HG03354 (cell line): ENCODE data around the gene STEAP4.

Experiments
- ATAC-seq: cut with Tn5 transposase; IDR thresholded peaks from one replicate; pipeline ENCODE4 v1.9.1; 2021; ENCODE audit warnings: mild to moderate bottlenecking; ENCODE audit not compliant: unreplicated experiment, poor library complexity, severe bottlenecking

STEAP4 gene

DNA sequence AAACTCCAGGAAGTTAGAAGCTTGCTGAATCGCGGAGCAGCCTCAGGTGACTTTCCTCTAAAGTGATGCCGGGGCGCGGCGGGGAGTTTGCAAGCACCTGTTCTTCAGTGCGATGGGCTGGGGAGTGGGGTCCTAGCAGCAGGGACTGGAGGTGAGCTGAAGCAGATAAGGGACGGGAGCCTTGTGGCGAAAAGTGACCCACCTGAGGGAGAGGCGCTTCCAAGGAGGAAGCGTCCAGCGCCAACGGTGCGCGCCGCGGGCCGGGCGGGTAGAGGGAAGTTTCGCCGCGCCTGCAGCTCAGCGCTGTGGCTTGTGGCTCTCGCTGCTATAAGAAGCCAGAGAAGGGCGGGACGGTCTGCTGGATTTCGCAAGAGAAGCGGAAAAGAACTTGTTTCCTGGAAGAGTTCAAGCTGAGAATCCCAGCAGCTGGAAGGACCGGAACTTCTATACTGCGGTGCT lies at the start of gene STEAP4:
STEAP4 (minus strand) TSS at position 305 of the 459 bp plus-strand sequence. CDS start 22,625 bp downstream, outside the sequence.
- no peak for ATAC-seq

DNA sequence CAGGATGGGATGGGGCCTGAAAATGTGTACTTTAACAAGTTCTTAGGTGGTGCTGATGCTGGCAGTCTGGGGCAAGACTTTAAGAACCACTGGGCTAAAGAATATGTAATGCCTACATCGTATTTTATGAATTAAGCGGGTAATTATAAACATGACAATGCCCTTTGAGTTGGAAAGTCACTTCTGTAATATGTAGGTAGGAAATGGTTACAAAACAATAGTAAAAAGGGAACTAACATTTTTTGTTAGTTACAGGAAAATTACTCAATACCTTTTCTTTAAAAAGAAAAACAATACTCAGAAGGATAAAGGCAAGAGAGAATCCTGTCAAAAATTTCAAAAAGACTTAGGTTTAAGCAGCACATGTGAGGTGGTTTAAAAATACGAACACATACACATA lies 48.3 kb upstream of the STEAP4 start:
- no peak for ATAC-seq

DNA sequence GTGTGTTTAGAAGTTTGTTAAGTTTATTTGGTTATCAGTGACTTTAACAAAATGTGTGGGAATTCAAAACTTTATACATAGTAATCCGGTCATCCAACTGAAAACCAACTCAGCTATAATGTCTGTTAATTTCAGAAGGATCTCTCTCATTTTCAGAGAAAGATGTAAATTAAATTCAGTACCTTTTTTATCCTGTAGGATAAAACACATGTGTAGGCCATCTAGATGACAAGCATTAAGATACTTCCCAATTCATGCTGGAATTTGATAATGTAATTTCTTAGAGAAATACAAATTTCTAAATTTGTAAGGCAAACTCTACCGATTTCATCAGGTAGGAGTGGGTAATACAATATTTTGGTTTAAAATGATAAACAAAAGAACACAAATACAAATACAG lies 43.4 kb upstream of the STEAP4 start:
- ATAC-seq = no peak

DNA sequence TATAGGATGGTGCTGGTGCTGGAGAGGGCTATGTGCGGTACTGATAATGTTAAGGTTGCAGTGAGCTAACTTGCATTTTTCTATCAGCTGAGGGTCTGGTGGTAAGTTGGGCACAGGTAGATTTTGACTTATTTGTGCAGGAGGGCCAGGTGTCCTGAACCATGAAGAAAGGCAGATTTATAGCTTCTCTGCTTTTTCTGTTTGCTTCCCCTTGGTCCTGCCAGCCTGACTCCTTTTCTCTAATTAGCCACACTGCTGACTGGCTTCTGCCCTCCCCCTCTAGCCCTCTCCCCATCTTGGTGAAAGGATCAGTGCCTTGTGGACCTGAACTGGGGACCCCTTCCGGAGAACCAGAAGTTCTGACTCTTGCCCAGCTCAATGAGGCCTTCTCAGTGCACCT lies 40.8 kb upstream of the STEAP4 start:
- ATAC-seq = no peak

DNA sequence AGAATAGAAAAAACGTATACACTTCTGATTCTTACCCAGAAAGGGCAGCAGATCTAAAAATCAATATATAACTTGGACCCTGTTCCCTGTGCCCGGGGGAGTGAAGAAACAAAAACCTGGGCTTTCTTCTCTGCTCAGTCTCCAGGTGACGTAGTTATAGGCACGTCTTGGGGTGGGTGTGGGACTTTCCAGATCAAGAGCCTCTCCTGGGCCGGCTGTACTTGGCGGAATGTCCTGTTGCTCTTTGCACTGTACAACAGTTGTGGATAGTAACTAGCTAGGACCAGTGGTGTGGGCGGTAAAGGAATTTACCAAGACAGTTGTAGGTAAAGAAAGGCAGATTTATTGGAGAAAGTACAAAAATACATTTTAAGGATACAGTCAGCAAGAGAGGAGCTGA lies 40.4 kb upstream of the STEAP4 start:
- no peak for ATAC-seq

DNA sequence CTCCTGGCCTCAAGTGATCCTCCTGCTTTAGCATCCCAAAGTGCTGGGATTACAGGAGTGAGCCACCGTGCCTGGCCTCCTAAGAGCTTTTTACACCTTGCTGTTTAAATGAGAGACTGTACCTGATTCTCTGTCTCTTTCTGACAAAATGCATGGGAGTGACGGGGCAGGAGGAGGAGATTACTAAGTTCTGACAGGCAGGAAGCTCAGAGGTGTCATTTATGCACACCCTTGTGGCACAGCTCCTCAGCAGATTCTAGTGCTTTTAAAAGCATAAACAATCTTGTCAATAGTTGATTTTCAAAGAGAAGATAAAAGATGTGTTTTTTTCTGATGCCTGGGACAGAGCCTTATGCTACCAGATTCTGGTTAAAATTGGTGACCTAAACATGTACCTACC lies 39.7 kb upstream of the STEAP4 start:
- ATAC-seq = no peak

DNA sequence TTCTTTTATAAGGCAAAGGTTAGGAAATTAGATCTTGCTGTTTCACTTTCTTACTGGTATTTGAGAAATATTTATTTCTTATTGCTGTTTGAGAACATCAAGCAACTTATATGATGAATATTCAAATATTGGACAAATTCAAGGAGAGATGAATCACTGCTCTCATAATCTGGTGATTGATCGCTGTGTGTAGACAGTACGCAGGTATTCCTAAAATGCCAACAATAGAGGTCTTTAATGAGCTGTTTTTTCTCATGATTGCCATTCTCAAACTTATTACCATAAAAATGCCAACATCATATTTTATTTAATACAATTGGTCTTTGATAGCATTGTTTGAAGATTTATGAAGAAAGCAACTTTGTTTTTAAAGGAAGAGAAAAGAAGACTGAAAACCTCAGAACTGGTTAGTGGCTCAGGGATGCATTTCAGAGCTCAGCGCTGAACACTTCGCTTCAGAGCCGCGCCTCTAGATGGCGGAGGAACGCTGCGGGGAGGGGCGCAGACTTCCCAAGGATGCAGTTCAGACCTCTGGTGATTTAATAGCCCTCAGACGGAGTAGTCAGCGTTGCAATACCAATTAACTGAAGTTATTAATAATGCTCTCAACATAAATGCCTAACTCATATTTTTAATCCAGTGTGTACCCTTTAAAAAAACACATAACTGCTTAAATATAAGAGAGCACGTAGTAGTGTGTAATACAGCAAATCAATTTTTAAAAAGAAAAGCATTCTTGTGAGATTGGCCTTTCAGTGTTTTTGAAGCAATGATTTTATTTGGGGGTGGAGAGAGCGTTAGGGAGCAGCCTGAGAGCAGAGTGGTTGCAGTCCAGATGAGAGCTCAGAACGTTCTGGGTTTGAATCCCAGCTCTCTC lies 38.5 kb upstream of the STEAP4 start:
- peak; percentile 69 for ATAC-seq

DNA sequence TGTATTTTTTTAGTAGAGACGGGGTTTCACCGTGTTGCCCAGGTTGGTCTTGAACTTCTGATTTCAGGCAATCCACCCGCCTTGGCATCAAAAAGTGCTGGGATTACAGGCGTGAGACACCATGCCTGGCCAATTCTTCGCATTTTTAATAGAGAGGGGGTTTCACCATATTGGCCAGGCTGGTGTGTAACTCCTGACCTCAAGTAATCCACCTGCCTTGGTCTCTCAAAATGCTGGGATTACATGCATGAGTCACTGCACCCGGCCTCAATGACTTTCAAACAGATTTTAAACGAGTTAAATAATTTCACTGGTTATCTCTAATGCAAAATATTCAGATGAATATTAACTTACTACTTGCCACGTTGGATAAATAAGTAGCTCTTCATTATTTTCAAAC lies 37.6 kb upstream of the STEAP4 start:
- no peak for ATAC-seq

DNA sequence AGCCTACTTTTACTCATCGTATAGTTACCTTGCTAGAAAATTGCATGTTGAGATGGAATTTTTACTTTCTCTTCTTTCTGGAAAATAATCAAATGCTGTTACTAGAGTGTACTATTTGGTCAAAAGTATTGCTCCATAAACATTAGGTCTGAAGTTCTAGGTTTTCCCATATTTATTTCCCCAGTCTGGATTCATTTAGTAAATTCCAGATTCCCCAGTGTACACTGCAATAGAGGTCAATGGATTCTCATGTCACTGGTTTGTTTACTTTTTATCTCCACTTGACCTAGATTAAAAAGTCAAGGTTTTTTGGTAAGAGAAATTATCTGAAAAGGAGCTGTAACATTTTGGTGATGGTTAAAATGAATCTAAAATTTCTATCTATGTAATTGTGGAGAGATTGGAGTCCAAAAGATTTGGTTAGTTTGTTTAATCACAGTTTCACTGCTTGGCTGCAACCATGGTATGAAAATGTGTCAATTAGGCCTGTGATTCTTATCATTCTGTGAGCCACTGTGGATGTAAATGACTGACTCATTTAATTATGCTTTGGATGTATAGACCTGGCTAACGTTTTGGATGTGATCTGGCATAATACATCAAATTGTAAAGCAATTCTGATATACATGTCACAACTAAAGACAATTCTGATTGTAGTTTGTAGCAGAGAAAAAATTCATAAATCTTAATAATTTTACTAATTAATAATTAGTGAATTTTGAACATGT lies 32.7 kb upstream of the STEAP4 start:
- ATAC-seq = no peak

DNA sequence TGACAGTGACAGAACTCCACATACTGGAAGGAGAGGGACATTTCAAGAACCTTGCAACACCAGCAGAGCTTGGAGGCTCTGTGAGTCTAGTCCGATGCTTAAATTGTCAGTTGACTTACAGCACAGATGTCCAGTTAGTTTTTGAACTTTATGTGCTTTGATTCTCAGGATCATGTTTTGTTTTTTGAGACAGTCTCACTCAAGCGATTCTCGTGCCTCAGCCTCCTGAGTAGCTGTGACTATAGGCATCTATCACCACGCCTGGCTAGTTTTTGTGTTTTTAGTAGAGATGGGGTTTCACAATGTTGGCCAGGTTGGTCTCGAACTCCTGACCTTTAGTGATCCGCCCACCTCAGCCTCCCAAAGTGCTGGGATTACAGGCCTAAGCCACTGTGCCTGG lies 31.8 kb upstream of the STEAP4 start:
- ATAC-seq = no peak

DNA sequence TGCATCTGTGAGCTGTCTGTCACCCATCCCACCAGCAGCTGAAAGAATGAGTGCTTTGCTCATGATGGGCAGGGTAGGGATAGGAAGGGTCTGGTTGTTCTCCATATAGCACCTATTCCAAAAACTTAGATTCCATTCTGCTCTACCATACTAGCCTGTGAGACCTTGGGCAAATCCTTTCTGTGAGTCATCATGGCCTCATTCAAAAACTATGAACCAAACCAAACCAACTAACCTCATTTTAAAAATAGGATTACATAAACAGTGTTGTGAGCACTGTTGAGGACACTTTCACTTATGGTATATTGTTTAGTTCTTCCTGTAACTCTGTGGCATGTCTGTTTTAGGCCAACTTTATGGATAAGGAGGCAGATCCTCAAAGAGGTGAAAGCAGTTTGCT lies 30.9 kb upstream of the STEAP4 start:
- no peak for ATAC-seq

DNA sequence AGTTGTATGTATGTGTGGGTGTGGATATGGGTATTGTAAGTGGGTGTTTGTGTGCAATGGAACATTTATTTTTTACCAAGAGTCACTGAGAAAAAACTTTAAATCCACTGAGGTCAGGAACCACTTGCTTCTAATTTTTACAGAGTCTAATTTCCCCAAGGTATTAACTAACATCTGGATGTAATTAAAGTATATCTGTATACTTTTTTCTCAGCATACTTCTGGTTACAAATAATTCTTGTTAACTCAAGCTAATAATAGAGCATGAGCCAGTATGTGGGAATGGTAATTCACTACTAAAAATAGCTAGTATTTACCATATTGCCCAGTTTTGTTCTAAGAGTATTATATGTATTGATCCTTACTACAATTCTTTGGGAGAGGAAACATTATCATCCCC lies 24.6 kb upstream of the STEAP4 start:
- no peak for ATAC-seq

DNA sequence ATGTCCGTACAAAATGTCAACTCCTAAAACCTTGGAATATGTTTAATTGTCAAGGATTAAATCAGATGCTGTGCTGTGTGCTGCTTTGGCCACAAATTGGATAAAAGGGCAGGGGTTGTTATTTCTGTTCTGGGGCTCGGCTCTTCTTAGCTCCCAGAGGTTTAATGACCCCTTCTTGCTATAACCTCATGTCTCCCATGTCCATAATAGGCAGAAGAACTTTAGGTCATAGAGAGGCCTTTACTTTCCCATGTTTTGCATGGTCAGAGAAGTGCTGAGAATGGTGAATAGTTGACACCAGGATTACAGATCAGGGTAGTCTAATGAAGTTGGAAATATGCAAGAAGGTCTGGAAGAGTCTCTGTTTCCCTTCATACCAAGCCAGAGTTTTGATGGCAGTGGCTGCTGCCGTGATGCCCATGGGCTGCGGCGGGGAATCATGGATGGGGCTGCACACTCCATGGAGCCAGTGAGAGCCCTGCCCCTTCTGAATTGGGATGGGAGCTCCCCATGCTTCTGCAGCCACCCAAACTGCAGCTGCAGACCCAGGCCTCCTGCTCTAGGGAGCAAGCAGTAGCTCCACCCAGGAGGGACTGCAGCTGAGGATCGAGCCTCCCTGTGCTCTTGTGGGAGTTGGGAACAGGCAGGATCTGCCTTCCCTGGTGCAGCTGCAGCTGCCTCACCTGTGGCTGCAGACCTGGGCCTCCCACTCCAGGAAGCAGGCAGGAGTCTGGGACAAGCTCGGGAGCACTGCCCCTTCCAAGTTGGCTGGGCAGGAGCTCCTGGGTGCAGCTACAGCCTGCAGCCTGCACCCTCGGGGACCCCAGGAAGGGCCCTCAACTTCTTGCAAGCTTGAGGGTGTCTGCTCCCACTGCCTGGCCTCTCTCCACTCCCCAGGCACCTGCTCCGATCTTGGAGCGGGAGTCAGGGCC lies 23.1 kb upstream of the STEAP4 start:
- no peak for ATAC-seq

DNA sequence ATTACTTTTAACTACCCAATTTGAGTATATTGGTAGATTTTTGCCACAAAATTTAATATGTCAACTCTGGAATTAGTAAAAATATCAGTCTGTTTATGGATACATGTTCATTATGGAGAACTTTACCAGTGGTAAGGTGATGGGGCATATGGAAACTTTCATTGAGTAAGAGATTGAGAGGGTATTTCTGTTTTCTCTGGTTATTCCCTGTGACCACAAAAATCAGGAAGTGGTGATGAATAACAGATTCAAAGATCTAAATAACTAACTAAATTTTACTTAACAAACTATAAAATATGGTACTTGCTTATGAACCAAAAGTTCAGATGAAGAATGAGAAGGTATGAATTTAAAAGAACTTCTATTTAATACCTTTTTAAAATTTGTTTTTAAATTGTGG lies 22.1 kb upstream of the STEAP4 start:
- peak; percentile 60 for ATAC-seq

DNA sequence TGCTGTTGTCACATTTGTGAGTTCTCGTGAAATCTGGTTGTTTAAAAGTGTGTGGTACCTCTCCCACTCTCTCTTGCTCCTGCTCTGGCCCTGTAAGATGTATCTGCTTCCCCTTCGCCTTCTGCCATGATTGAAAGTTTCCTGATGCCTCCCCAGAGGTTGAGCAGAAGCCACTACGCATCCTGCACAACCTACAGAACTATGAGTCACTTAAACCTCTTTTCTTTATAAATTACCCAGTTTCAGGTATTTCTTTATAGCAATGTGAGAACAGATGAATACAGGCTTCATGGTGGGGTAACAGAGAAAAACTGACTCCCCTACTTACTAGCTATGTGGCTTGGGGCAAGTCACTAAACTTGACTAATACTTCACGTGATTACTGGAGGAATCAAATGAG lies 18.0 kb upstream of the STEAP4 start:
- ATAC-seq = no peak

DNA sequence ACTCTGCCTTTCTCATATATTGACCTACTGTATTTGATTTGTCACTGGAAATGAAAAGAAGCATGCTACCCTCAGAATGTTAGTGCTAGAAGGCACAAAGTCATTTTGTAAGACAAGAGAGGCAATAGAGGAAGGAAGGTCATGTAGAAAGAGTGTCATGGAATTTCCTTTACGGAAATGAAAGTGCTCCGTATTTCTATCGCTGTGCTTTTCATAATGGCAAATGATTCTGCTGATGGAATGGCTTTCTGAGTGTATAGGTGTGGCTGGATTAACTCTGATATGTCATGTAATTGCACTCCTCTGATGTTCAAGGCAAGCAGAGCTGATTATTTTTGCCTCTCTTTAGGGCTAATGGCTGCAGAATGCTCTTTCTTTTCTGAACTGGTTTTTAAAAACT lies 15.5 kb upstream of the STEAP4 start:
- ATAC-seq = no peak

DNA sequence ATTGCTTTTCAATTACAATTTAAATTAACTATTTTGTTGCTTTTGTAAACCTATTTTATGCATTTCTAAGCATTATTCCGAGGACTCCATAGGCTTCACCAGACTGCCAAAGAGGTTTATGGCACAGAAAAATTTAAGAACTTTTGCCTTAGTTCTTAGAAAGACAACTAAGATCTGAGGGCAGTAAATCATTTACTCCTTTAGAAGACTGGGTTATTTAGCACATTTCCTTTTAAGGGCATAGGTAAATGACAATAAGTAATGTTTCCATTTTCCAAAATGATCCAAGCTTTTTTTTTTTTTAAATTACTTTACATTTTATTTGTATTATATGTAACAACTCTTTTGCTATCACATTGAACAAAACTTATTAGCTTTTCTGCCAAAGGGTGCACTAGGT lies 15.0 kb upstream of the STEAP4 start:
- peak; percentile 71 for ATAC-seq

DNA sequence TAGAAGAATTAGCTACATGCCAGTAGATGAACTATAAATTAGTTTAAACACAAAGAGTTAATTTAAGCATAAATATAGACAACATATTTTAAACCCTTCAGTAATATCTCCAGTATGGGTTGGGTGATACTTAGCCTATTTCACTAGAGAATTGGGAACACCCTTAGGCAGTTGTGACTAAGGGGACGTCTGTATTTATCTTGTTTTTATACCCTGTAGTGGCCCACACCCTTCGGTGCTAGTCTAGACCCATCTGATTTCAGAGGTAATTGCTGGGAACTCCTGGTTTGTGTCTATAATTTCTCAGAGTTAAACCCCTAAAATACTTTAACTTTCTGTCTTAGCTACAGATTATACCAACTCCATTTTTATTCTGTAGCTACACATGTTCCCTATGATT lies 11.5 kb upstream of the STEAP4 start:
- ATAC-seq = no peak

DNA sequence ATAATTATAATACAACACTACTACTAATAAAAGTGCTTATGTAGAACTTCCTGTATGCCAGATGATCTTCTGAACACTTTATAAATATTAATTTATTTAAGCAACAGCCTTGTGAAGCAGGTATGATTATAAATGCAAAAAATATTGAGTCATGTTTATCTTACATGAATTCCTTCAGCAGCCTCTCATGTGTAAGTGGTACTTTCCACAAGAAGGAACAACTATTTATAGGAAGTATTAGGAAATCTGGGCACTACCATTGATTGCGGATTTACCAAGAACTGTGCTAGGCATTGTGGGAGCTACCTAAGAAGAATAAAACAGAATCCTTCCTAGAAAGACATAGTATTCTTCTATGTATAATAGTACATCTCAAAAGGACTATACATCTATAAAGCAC lies 10.7 kb upstream of the STEAP4 start:
- ATAC-seq = no peak

DNA sequence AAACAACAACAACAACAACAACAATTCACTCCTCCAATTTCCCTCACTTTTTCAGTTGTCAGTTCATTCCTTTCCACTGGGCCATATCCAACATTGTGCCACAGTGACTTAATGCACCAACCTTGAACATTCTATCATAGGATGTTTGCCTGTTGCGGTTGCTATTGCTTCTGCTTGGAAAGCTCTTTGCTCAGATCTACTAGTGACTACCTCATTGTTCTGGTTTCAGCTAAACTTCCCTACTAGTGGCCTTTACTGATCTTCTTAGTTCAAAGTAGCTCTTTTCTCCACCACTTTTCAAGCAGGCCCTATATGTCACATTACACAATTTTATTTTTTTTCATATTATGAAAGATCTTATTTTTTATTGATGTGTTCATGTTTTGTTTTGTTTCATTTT lies 9.8 kb upstream of the STEAP4 start:
- ATAC-seq = no peak
